ENCODE results near the gene FBXO3.
"Not testable (repeated sequence)": the region's sequence is repeated elsewhere in the genome, so short reads cannot be mapped to it uniquely, and the experiment has no call there.

Gene FBXO3

DNA sequence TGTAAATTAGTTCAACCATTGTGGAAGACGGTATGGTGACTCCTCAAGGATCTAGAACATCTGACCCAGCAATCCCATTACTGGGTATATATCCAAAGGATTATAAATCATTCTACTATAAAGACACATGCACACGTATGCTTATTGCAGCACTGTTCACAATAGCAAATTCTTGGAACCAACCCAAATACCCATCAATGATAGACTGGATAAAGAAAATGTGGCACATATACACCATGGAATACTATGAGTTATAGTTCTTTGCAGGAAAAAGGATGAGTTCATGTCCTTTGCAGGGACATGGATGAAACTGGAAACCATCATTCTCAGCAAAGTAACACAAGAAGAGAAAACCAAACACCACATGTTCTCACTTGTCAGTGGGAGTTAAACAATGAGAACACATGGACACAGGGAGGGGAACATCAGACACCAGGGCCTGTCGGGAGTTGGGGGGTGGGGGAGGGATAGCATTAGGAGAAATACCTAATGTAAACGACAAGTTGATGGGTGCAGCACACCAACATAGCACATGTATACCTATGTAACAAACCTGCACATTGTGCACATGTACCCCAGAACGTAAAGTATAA lies 45.2 kb downstream of the FBXO3 start:
- not testable (repeated sequence) for FAIRE-seq

DNA sequence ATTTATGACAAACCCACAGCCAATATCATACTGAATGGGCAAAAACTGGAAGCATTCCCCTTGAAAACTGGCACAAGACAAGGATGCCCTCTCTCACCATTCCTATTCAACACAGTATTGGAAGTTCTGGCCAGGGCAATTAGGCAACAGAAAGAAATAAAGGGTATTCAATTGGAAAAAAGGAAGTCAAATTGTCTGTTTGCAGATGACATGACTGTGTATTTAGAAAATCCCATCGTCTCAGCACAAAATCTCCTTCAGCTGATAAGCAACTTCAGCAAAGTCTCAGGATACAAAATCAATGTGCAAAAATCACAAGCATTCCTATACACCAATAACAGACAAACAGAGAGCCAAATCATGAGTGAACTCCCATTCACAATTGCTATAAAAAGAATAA lies 46.8 kb downstream of the FBXO3 start:
- not testable (repeated sequence) for FAIRE-seq

More for the DNA sequence above, 45.2 kb downstream of the FBXO3 start:
- DNase-seq (ENCODE audit: low spot score), result not testable (repeated sequence)

DNA sequence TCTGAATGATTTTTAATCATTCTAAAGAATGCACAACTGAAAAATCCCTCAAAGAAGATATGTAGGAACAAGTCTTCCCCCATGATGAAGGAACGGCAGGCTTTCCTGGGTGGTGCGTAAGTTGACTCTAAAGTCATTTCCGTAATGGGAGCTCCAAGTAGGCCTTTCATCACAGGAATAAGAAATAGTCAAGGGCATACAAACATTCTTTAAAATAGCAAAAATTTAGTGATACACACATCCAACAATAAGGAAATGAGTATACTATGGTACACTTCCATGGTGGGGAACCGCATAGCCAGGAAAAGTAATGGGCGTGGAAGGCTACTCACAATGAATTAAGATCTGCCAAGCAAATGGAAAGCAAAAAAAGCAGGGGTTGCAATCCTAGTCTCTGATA lies 48.8 kb downstream of the FBXO3 start:
- FAIRE-seq (no peak), DNase-seq (ENCODE audit: low spot score) (no peak)

More for the DNA sequence above, 46.8 kb downstream of the FBXO3 start:
- not testable (repeated sequence) for DNase-seq (ENCODE audit: low spot score)

DNA sequence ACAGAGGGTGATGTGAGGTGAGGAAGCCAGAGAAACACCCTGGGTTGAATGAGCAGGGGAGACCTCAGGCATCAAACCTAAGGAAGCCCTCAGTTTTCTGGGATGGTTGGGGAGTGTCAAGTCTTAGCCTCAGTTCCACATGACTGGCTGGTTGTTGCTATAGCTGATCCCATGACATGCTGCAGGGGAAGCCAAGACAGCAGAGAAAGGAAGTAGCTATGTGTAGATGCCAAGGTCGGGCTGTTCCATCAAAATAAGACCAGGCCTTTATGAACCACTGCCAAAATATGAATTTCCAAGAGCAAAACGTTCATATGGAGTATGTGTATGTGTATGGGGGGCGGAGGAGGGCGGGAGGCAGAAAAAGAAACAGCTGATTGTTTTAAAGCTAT lies 49.7 kb downstream of the FBXO3 start:
- peak; percentile 29 for FAIRE-seq
- DNase-seq (ENCODE audit: low spot score), result peak; percentile 69

DNA sequence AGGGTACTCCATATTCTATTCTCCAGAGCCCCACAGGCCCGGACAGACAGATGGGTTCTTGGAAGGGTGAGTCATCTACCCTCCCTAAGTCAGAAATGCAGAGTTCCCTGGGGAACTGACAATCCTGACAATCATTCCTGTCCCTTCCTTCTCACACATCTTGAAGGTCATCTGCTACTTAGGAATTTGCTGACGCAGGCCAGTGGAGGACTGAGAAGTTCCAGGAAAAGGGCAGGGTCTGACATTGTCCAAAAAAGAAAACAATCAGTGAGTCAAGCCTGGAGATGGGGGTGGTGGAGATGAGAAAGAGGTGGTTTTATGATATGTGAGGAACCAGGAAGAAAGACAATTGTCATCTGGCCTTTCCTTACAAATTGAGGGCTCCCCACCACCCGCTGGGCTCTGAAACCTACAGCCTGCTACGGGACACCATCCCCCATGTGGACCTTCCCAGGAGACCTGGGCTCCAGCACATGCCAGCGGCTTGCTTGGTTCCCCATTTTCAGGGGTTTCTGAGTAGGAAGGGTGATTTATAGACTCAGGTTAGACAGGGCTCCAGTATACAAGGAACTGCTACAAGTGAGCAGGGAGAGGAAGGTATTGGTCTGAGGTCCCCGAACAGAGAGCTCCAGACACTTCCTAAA lies 51.0 kb downstream of the FBXO3 start:
- peak; percentile 93 for DNase-seq (ENCODE audit: low spot score)
- FAIRE-seq, result peak; percentile 82

DNA sequence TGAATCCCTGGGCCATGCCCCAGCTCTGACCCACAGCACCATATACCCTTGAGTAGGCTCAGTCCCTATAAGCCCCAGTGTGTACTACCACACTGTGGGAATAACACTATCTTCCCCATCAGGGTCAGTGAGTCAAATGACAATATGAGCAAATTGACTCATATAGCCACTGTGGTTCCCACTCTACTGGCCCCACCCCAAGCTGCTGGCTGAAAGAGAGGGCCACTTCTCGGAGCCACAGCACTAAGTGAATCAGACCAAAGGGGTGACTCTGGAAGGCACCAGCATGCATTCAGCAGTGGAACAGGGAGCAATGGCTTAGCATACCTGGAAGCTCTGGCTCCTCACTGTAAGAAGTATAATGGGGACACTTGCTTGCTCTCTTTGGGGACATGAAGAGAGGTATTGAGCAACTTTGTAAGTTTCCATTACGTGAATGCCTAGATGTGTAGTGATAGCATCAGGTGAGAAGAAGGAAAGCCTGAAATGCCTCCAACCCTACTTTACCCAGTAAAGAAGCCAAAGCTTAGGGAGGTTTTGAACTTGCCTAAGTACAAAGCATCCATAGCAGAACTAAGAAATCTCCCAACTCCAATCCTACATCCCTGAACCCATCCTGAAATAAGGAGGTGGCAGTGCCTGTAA lies 51.6 kb downstream of the FBXO3 start:
- peak; percentile 65 for FAIRE-seq
- peak; percentile 82 for DNase-seq (ENCODE audit: low spot score)

DNA sequence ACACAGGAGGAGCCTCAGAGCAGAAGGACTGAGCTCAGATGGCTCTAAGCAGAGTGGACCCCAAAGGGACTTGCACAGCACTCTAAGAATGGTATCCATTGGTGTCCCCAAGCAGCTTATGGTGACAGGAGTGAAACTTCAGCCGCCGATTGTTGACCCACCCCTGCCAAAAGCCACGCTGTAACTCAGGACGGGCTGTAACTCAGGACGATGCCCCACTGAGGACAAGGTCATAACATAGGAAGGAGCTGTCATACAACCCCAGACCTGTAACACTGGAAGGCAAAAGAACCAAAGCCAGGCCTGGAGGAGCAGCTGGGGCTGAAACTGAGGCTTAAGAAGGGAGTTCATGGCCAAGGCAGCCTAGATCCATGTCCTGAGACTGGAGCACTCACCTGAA lies 52.3 kb downstream of the FBXO3 start:
- FAIRE-seq (no peak), DNase-seq (ENCODE audit: low spot score) (no peak)

DNA sequence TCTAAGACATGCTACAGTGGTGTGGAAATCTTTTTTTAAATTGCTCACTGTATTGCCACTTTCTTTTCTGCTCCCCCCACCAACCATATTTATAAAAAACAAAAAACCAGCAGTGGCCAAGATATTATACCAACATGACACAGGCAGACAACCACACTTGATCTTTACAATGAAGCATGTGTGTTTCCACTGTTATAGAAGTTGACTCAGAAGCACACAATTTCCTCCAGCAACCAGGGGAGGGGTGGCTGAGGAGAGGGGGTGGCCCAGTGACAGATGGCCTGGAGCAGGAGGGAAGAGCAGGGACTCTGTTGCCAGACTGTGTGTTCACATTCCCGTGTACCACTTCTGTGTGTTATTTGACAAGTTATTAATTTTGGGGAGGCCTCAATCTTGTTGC lies 52.9 kb downstream of the FBXO3 start:
- DNase-seq (ENCODE audit: low spot score) (peak; percentile 29), FAIRE-seq (no peak)

DNA sequence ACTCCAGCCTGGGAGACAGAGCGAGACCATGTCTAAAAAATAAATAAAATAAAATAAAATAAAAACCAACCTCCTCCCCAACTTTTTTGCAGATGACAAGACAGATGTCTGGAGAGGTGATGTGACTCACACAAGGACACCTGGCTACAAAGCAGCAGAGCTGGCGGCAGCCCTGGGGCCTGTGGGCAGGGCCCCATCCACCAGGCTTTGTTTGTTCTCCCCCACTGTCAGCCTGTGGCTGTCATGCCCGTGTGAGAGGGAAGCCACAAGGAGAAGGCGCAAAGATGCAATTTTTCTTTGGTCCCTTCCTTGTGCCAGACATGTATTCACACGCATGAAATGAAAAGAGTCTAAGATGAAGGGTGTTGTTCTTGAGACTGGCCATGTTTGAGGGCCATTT lies 54.7 kb downstream of the FBXO3 start:
- DNase-seq (ENCODE audit: low spot score) (no peak), FAIRE-seq (no peak)

DNA sequence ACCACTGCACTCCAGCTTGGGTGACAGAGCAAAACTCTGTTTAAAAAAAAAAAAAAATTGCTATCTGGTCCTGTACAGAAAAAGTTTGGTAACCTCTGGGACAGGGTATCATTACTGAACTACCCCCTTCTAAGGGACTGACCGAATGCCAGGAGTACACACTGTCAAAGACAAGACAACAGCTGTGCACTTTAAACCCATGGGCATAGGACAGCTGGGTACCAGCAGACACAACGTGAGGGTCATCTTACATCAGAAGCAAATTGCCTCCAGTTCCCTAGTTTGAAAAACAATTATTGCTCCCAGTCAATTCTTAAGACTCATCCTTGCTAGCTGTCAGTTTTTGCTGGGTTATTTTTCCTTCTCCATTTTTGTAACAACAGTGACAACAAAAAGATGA lies 55.9 kb downstream of the FBXO3 start:
- no peak for FAIRE-seq
- DNase-seq (ENCODE audit: low spot score), result no peak

DNA sequence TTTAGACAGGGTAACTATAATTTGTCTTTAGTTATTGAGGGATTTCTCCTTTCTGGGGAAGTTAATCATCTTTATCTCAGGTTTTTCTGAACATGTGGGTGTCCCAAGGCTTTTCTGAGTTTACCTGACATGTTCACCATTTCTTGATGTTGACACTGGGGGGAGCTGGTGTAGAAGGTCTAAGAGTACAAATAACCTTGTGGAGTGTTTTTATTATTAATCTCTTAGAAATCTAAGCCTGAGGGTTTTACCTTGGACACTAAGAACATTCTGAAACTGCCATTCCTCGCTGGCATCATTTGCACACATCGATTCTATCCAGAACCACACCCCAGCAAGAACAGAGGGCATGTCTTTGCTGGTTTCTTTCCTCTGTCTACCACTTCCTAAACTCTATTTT lies 58.1 kb downstream of the FBXO3 start:
- no peak for FAIRE-seq
- peak; percentile 28 for DNase-seq (ENCODE audit: low spot score)

DNA sequence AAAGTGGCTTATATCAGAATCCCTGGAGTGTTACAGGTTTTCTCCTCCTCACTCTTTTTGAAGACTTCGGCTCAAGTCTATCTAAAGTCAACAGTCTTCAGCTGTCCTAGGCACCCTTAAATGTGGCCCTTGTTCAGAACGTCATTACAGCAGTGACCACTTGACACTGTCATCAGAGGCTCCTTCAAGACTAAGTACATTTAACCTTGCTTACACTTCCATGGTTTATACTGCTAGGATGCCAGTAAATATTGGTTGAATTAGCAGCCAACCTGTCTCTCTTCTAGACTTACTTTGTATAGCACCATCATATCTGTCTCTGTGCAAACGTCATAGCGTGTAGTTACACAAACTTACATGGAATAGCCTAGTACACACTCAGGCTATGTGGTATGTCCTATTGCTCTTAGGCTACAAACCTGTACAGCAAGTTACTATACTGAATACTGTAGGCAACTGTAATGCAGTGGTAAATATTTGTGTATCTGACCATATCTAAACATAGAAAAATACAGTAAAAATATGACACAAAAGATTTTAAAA lies 60.4 kb downstream of the FBXO3 start:
- FAIRE-seq (no peak), DNase-seq (ENCODE audit: low spot score) (no peak)

DNA sequence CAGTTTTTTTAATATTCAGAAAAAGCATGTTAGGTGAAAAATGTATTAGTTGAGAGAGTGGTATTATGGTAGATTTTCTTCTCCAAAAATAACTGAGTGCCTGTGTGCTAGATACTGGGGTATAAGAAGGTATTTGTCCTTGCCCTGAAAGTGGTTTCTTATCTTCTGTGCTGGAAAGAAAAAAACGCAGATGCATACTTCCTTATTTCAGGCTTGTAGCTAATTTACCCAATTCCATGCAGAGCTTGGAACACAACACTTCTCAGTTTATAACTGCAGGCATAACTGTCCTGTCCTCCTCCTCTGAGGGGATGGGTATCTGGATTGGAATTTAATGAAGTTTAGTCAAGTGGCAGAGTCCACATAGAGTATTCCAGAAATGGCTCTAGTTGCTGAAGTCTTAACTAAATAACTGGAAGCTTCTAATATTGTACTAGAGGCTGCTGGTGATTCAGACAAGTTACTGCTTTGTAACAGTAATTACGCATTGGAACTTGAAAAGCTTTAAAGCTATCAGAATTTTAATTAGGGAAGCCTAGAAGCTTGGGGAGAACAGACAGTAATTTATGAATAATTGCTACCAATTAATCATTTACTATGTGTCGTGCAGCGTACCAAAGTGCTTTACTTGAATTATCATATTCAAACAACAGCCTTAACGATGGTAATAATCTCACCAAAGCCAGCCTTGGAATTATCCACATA lies 61.0 kb downstream of the FBXO3 start:
- no peak for FAIRE-seq
- DNase-seq (ENCODE audit: low spot score), result no peak

DNA sequence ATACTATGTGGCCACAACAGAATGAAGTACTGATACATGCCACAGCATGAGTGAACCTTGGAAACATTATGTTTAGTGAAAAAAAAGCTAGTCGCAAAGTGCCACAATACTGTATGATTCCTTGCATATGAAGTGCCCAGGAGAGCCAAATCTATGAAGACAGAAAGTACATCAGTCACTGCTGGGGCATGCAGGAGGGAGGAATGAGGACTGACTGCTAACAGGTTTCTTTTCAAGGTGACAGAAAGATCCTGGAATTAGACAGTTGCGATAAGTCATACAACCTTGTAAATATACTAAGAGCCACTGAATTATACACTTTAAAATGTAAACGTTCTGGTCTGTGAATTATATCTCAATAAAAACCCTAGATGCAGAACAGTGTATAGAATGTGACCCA lies 61.9 kb downstream of the FBXO3 start:
- FAIRE-seq, result no peak
- DNase-seq (ENCODE audit: low spot score), result no peak

DNA sequence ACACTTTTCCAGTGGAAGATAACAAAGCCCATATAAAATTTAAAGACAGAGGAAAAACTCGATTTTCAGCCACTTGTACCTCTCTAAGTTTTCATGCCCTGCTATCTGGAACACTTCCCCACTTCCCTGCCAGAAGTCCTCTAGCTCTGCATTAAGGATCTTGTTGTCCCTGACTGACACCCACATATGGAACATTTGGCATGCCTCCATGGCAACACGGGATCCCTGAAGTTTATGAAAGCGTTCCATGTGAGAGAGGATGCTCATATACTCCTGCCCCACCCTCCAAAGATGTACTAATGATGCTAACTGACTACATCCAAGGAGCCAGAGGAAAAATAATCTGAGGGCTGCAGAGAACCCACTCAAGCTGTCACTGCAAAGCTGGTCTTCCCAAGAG lies 64.9 kb downstream of the FBXO3 start:
- FAIRE-seq (no peak), DNase-seq (ENCODE audit: low spot score) (no peak)

DNA sequence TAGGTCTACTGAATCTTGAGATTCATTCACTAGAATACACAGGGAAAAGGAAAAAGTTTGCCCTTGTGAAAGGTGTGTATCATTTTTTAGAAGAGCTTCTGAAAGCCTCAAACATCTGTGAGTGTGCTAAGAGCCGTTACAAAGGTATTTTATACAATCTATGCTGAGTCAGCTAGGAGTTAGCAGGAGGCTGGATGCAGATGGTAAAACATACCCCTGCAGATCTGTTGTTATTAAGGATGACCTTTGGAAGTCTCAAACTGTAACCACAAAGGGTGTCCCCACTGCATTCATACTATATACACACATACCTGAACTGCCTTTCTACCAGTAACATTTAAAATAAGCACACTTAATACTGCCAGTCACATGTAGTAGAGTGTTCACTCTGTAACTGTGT lies 65.3 kb downstream of the FBXO3 start:
- FAIRE-seq, result no peak
- no peak for DNase-seq (ENCODE audit: low spot score)

DNA sequence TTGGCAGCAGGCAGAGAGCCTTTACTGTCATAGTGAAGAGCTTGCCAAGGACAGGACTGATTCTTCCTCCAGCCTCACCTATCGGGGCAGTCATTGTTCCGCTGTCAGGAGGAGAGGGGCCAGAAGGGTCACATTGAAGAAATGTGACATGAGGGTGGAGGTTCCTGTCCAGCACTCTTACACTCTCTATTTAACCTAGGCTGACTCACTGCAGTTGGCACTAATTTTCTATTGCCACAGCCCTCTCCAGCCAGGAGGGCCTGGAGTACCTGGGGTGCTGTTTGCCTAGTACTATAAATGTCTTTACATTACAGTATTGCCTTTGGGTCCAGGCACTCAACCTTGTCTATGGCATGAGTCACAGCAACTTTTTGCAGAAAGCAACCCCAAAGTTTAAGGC lies 66.5 kb downstream of the FBXO3 start:
- not testable (repeated sequence) for DNase-seq (ENCODE audit: low spot score); FAIRE-seq

DNA sequence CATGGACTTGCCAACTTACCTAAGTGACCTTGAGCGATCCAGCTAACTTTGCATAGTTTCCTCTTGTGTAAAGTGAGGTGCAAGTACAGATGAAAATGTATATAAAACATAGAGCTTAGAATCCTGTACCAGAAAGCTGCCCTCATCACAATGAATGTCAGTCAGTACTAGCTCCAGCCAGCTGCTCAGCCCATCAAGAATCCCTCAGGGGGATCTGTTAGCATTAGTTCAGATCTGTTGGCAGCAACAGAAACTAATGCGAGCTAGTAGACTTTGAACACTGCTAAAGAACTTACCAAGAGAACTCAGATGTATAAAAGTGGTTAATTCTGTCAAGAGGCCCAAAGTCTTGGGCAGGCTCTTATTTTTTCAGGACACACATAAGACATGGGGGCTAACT lies 67.4 kb downstream of the FBXO3 start:
- FAIRE-seq (no peak), DNase-seq (ENCODE audit: low spot score) (no peak)

DNA sequence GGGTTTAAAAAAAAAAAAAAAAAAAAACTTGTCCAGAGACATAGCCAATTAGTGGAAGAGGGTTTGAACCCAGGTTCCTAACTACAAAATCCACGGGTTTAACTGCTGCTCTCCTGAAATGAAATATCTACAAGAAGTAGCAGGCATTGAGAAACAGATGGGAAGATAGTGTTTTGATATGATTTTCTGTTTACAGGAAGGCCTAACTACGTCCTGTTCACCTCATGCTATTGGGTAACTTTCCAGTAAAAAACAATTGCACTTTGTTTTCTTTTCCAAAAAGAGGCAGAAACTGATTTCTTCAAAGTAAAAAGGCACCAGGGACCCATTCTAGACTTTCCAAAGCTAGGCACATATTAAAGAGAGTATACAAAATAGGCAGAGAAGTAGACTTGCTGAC lies 67.8 kb downstream of the FBXO3 start:
- no peak for FAIRE-seq
- DNase-seq (ENCODE audit: low spot score), result no peak

DNA sequence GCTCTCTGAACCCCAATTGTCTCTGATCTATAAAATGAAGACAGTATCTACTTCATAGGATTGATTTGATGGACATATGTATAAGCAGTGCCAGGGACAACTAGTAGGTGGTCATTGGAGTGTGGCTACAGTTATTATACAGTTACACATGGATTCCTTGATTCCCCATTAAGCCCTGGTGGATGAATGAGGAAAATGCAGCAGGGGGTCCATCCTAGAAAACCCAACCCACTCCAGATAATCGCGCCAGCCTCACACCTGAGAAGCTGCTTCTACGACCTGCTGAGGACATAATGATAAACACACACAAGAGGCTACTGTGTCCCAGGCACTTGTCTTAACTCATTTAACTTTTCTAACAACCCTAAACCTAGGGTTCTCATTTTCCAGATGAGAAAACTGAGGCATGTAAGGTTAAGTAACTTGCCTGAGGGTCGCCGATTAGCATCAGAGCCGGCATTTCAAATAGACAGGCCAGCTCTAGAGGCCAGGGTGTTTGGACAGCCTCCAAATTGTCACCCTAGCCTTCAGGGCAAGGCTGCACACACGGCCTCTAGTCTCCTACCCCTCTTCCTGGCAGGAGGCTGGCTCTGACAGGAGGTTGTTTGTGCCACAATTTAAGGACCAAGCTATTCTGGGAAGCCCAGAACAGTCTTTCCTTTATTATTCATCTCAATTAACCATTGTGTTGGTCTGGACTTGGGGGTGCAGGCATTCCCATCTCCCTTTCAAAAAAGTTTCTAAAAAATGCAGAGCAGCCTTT lies 69.9 kb downstream of the FBXO3 start:
- DNase-seq (ENCODE audit: low spot score) (no peak), FAIRE-seq (no peak)

DNA sequence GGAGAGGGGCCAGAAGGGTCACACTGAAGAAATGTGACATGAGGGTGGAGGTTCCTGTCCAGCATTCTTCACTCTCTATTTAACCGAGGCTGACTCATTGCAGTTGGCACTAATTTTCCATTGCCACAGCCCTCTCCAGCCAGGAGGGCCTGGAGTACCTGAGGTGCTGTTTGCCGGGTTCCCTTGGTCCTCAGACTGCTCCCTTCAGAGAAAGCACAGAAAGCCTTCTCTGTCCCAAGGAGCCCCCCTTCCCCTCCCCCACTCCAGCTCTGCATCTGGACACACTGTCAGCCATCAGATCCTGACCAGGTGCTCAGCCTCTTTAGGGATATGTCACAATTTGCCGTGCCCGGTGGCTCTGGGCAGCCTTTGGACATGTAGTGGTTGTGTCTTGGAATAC lies 70.5 kb downstream of the FBXO3 start:
- FAIRE-seq, result no peak
- peak; percentile 38 for DNase-seq (ENCODE audit: low spot score)
